Gastrocnemius medialis (tissue), 4 donors: Measurements from ENCODE around the gene MYO1B.

Experiments
- CTCF ChIP-seq, 5 experiments: fragments of 450-650 bp in 3 of 5; fragments of 200-600 bp in 2 of 5; sonication (generic) in 2 of 5; IDR thresholded peaks in 4 of 5; conservative IDR thresholded peaks in 1 of 5; 1 replicate in 4 of 5; 2 replicates in 1 of 5; pipeline ENCODE4 v1.5.1; 2016 to 2019; ENCODE audit warnings: antibody characterized with exemption in 5 of 5, mild to moderate bottlenecking in 3 of 5, moderate library complexity in 3 of 5
- POLR2A ChIP-seq, 2 donors: fragments of 450-650 bp; IDR thresholded peaks; one replicate each; pipeline ENCODE4 v1.6.1; 2017; ENCODE audit warnings: antibody characterized with exemption in 2 of 2, mild to moderate bottlenecking in 2 of 2, moderate library complexity in 2 of 2

GRCh38 chr2:191451116-191451515, 205.9 kb downstream of the MYO1B start:
- TF ChIP-seq POLR2A (IDR thresholded peaks at IDR 0.05), result no peak
- no peak for TF ChIP-seq CTCF (IDR thresholded peaks at IDR 0.05 in 4 of 5, conservative IDR thresholded peaks at IDR 0.05 in 1 of 5)
